Breast epithelium (tissue), 4 donors: ENCODE measurements around the gene SDR42E1. TPM values are rescaled to one million over a fixed set of nuclear protein-coding genes. Genes with fewer than 3 reads are reported as not detected.

Source experiments
- DNase-seq, 2 donors: peaks; one replicate each; pipeline ENCODE4 v3.0.0-alpha.2; 2019; ENCODE audit warnings: low spot score in 2 of 2
- H3K27ac ChIP-seq, 2 donors: fragments of 200-600 bp; sonication (generic) in 1 of 2; one replicate each; pipeline ENCODE4 v1.5.1; 2016 to 2019; ENCODE audit warnings: mild to moderate bottlenecking in 1 of 2
- H3K27me3 ChIP-seq, 2 donors: fragments of 200-600 bp; sonication (generic) in 1 of 2; one replicate each; pipeline versions ENCODE4 v1.5.1 to v1.6.0; 2017 to 2019; ENCODE audit warnings: control low read depth in 1 of 2, mild to moderate bottlenecking in 1 of 2
- H3K36me3 ChIP-seq: fragments of 200-600 bp; one replicate; pipeline ENCODE4 v1.5.1; 2019
- H3K4me1 ChIP-seq, 2 donors: fragments of 200-600 bp; sonication (generic); one replicate each; pipeline ENCODE4 v1.5.1; 2016 to 2019; ENCODE audit warnings: control low read depth in 1 of 2
- H3K4me3 ChIP-seq, 3 donors: fragments of 200-600 bp; sonication (generic); 1 replicate in 2 of 3; 2 replicates in 1 of 3; pipeline ENCODE4 v1.5.1; 2016 to 2019; ENCODE audit warnings: mild to moderate bottlenecking in 3 of 3, moderate library complexity in 2 of 3
- H3K9me3 ChIP-seq, 2 donors: fragments of 200-600 bp; sonication (generic) in 1 of 2; one replicate each; pipeline ENCODE4 v1.5.1; 2016 to 2019; ENCODE audit warnings: control low read depth in 1 of 2
- CTCF ChIP-seq, 3 donors: fragments of 450-650 bp; IDR thresholded peaks; one replicate each; pipeline ENCODE4 v1.5.1; 2016 to 2017; ENCODE audit warnings: antibody characterized with exemption in 3 of 3, mild to moderate bottlenecking in 3 of 3, moderate library complexity in 3 of 3
- POLR2A ChIP-seq: fragments of 450-650 bp; IDR thresholded peaks from one replicate; pipeline ENCODE4 v1.6.1; 2016; ENCODE audit warnings: antibody characterized with exemption, mild to moderate bottlenecking, moderate library complexity
- POLR2AphosphoS5 ChIP-seq, 3 donors: sonication (generic); formaldehyde crosslinking; IDR thresholded peaks; one replicate each; pipeline ENCODE4 v1.6.1; 2017; ENCODE audit warnings: antibody characterized with exemption in 3 of 3
- intact Hi-C: fragments of 100-400 bp; cut with DNase I; formaldehyde crosslinking; loops from one replicate; pipeline ENCODE4 v1.15.1; 2023; ENCODE audit warnings: low total_unique reads
- total RNA-seq, 3 donors: library from RNA; depleted of rRNA; stranded (reverse); fragments of >200 nt; gene quantifications; one replicate each; pipeline ENCODE4 v1.1.0, GENCODE V29; 2016

Gene SDR42E1
- total RNA-seq, 3 donors from 2014 or later: 0.16 to 11.7 (median 6.9) TPM

DNA sequence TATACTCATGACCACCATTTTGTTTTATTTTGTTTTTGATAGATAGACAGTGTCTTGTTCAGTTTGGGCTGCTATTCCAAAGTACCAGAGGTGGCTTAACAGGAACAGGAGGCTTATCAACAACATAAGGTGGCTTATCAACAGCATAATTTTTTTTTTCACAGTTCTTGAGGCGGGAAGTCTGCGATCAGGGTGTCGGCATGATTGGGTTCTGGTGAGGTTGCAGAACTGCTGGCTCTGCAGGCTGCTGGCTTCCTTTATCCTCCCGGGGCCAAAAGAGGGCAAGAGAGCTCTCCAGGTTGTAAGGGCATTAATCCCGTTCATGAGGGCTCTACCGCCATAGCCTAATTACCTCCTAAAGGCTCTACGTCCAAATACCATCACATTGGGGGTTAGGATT lies 11.9 kb upstream of the SDR42E1 start:
- DNase-seq: no peak
- H3K27ac ChIP-seq: no peak overlapping the region
- peaks cover 0 to 3% of the 10 kb centered on the region in 2 donors for H3K27me3 ChIP-seq
- H3K4me1 ChIP-seq: no peaks in the 10 kb centered on the region
- H3K4me3 ChIP-seq: no peak overlapping the region
- intact Hi-C loops: no loop called here
- H3K9me3 ChIP-seq: peaks cover 0 to 6% of the 10 kb centered on the region in 2 donors
- no peaks in the 10 kb centered on the region for H3K36me3 ChIP-seq
- TF ChIP-seq CTCF (IDR thresholded peaks at IDR 0.05) (no peak), POLR2AphosphoS5 (IDR thresholded peaks at IDR 0.05) (no peak), POLR2A (no peak)

- no peaks in the 10 kb centered on the region for H3K4me1 ChIP-seq
- no peaks in the 10 kb centered on the region for H3K36me3 ChIP-seq
- peaks cover 0 to 3% of the 10 kb centered on the region in 2 donors for H3K9me3 ChIP-seq
- H3K27me3 ChIP-seq: peaks cover 0 to 3% of the 10 kb centered on the region in 2 donors
- DNase-seq: no peak
- intact Hi-C loops: no loop called here
- no peak overlapping the region for H3K27ac ChIP-seq
- TF ChIP-seq POLR2AphosphoS5 (IDR thresholded peaks at IDR 0.05): no peak
- no peak for TF ChIP-seq CTCF (IDR thresholded peaks at IDR 0.05)
- no peak for TF ChIP-seq POLR2A
- H3K4me3 ChIP-seq: no peak overlapping the region
These were observed 8.8 kb upstream of the SDR42E1 start for GRCh38 chr16:82020051-82020450.

DNA sequence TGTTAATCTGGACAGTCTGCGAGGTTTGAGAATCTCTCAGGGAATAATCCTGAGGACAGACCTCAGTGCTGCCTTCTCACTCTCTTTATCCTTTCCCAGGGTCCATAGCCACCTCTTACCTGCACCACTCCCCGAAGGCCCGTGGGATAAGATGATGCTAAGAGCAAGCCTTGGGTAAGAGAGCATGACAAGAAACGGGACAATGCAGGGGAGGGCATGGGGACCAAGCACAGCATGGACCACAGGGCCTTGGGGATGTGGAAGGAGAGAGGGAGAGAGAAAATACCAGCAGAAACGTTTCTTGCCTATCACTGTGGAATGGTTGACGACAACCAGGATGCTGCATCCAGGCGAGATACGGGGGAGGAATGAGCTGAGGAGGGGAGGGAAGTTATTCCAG lies 8.3 kb upstream of the SDR42E1 start:
- intact Hi-C loops: no loop called here
- H3K27me3 ChIP-seq: peaks cover 0 to 3% of the 10 kb centered on the region in 2 donors
- no peak overlapping the region for H3K27ac ChIP-seq
- no peaks in the 10 kb centered on the region for H3K36me3 ChIP-seq
- no peak overlapping the region for H3K4me3 ChIP-seq
- peaks cover 0 to 7% of the 10 kb centered on the region in 2 donors for H3K9me3 ChIP-seq
- no peak for DNase-seq
- no peaks in the 10 kb centered on the region for H3K4me1 ChIP-seq
- no peak for TF ChIP-seq POLR2A
- no peak for TF ChIP-seq CTCF (IDR thresholded peaks at IDR 0.05)
- no peak for TF ChIP-seq POLR2AphosphoS5 (IDR thresholded peaks at IDR 0.05)

DNA sequence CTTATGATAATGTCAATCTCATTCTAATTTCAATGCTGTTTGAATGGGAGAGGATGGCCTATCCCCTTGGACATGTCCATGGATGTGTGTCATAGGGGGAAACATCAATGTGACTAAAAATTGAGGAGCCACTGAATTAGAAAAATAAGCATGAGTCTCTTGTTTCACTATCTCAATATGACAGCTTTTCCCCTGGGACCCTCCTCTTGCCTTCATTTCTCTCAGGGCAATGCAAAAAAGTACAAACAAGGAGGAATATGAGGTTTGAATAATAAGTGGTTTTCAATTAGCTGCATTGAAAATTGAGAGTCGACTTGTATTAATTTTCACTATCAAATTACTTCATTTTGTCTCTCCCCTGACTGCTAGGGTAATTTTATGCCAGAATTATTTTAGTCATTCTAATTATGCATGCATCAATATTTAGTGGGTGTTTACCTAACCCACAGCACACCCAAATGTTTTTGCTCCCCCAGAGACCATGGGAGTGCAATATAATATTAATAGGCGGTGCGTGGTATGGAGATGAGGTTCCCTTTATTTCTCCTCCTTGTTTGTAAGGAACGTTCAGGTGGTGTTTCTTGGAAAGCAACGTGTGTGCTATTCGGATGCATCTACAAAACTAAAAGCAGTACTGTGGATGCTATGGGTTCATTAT lies 6.8 kb upstream of the SDR42E1 start:
- H3K27me3 ChIP-seq: peaks cover 0 to 3% of the 10 kb centered on the region in 2 donors
- H3K4me1 ChIP-seq: no peaks in the 10 kb centered on the region
- intact Hi-C loops: no loop called here
- no peak for TF ChIP-seq POLR2AphosphoS5 (IDR thresholded peaks at IDR 0.05)
- TF ChIP-seq CTCF (IDR thresholded peaks at IDR 0.05): no peak
- TF ChIP-seq POLR2A: no peak
- peaks cover 0 to 8% of the 10 kb centered on the region in 2 donors for H3K9me3 ChIP-seq
- no peaks in the 10 kb centered on the region for H3K36me3 ChIP-seq
- DNase-seq: no peak
- H3K27ac ChIP-seq: no peak overlapping the region
- no peak overlapping the region for H3K4me3 ChIP-seq

- no peak for TF ChIP-seq POLR2AphosphoS5 (IDR thresholded peaks at IDR 0.05)
- TF ChIP-seq POLR2A: no peak
- TF ChIP-seq CTCF (IDR thresholded peaks at IDR 0.05): no peak
- H3K27ac ChIP-seq: no peak overlapping the region
- intact Hi-C loops: no loop called here
- no peaks in the 10 kb centered on the region for H3K36me3 ChIP-seq
- no peak overlapping the region for H3K4me3 ChIP-seq
- H3K9me3 ChIP-seq: peaks cover 0 to 8% of the 10 kb centered on the region in 2 donors
- DNase-seq: no peak
- H3K27me3 ChIP-seq: peaks cover 0 to 3% of the 10 kb centered on the region in 2 donors
- no peaks in the 10 kb centered on the region for H3K4me1 ChIP-seq
These were observed 5.7 kb upstream of the SDR42E1 start for GRCh38 chr16:82016964-82017363.
